Effector CD4-positive, alpha-beta T cell (primary cell): Measurements from ENCODE around the gene UBALD2.
A peak's percentile ranks its signal among the peaks of the same experiment; 100 is the strongest.
"Not testable (repeated sequence)": the region's sequence is repeated elsewhere in the genome, so short reads cannot be mapped to it uniquely, and the experiment has no call there.

Experiments
- DNase-seq: peaks from one replicate; pipeline ENCODE4 v3.0.0-alpha.2; 2020
- total RNA-seq: gene quantifications from one replicate; lab custom pipeline; 2026; lab: John Stamatoyannopoulos, UW

UBALD2 gene
- total RNA-seq, result 111 reads per million, percentile 84 among the genes with 10 or more reads in this experiment

- DNase-seq, result peak; percentile 98
These were observed at the start of gene UBALD2 for GRCh38 chr17:76264755-76265623. Gene UBALD2, plus strand, starts transcription at chr17:76265348. Its CDS starts 158 bp downstream, at chr17:76265506.

- DNase-seq, result no peak
These were observed 48.1 kb upstream of the UBALD2 start for GRCh38 chr17:76217081-76217480.

- no peak for DNase-seq
These were observed 45.3 kb upstream of the UBALD2 start for GRCh38 chr17:76219670-76220383.

GRCh38 chr17:76223802-76224201, 41.3 kb upstream of the UBALD2 start:
- no peak for DNase-seq

- DNase-seq, result not testable (repeated sequence)
These were observed 39.6 kb upstream of the UBALD2 start for GRCh38 chr17:76225373-76226086.

- not testable (repeated sequence) for DNase-seq
These were observed 38.4 kb upstream of the UBALD2 start for GRCh38 chr17:76226749-76227148.

GRCh38 chr17:76232342-76232741, 32.8 kb upstream of the UBALD2 start:
- no peak for DNase-seq

GRCh38 chr17:76233588-76234353, 31.4 kb upstream of the UBALD2 start:
- DNase-seq, result no peak

GRCh38 chr17:76234354-76234679, 30.8 kb upstream of the UBALD2 start:
- DNase-seq, result no peak

GRCh38 chr17:76235883-76236282, 29.3 kb upstream of the UBALD2 start:
- DNase-seq, result no peak

- no peak for DNase-seq
These were observed 28.5 kb upstream of the UBALD2 start for GRCh38 chr17:76236603-76237002.

- no peak for DNase-seq
These were observed 27.3 kb upstream of the UBALD2 start for GRCh38 chr17:76237859-76238313.

- no peak for DNase-seq
These were observed 26.2 kb upstream of the UBALD2 start for GRCh38 chr17:76238847-76239537.

GRCh38 chr17:76239538-76240274, 25.4 kb upstream of the UBALD2 start:
- no peak for DNase-seq

GRCh38 chr17:76240461-76241203, 24.5 kb upstream of the UBALD2 start, which contains the start of gene RNF157:
Gene RNF157, minus strand, starts transcription at chr17:76240493. Its CDS starts 253 bp downstream, at chr17:76240240.
- peak; percentile 56 for DNase-seq

- DNase-seq, result no peak
These were observed 24.0 kb upstream of the UBALD2 start for GRCh38 chr17:76241204-76241538.

- no peak for DNase-seq
These were observed 23.4 kb upstream of the UBALD2 start for GRCh38 chr17:76241691-76242255.

GRCh38 chr17:76243826-76244679, 21.1 kb upstream of the UBALD2 start:
- DNase-seq, result no peak

GRCh38 chr17:76244721-76245120, 20.4 kb upstream of the UBALD2 start:
- not testable (repeated sequence) for DNase-seq
